AG08395 (cell line): ENCODE data around the gene CYP19A1.
"Not testable (repeated sequence)": the region's sequence is repeated elsewhere in the genome, so short reads cannot be mapped to it uniquely, and the experiment has no call there.

Experiments used
- DNase-seq: peaks from one replicate; pipeline ENCODE4 v3.0.0; 2012; ENCODE audit warnings: mixed read lengths, low spot score

CYP19A1 gene

DNA sequence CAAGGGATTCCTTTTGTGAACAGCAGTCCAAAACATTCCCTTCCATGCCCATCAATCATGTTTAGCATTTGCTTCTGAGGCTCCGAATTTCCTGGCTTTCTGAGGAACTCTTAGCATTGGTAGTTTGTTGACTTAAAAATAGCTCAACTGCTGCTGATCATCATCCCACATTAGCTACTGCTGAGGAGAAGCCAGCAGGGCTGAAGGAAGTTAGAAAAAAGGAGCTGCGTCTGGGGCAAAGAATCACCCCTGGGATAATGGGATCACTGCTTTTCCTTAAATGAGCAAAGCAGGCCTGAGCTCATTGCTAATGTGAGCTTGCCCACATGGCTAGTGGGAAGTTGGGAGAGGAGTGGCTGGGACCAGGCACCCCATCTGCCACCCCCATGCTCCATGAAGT is 39.8 kb downstream of the CYP19A1 start:
- no peak for DNase-seq

DNA sequence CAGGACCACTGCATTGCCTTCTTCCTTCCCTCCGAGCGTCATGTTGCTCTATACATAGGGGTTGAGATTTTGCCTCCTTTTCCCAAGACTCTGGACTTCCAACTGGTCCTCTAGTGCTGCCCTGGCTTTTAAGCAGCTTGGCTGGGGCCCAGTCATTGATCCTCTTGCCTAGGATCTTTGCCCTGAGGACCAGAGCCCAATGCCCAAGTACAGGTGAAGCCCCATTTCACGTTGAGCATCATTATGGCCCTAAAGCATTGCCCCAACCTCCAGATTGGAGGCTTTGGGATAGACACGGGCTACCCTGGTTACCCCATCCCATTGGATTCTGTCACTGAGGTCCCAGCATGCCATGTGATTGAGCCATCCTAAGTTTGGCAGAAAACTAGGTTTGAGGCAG is 47.7 kb downstream of the CYP19A1 start:
- no peak for DNase-seq

DNA sequence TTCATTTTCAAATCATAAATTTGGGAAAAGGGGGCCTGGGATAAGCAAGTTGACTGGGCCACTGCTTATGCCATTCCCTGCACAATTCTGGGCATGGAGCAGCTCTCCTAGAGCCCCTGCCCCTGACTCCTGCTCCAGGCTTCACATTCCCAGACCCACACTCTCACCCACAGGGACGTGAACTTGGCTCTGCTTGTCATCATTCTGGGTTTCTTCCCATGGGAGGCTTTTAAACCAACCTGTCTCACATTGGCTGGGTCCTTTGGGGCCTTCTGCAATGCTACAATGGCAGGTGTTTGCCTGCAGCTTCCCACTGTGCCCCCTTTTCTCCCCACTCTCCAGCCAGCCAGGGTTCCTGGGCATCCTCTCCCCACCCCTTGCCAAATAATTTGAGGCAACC is 49.1 kb downstream of the CYP19A1 start:
- no peak for DNase-seq

DNA sequence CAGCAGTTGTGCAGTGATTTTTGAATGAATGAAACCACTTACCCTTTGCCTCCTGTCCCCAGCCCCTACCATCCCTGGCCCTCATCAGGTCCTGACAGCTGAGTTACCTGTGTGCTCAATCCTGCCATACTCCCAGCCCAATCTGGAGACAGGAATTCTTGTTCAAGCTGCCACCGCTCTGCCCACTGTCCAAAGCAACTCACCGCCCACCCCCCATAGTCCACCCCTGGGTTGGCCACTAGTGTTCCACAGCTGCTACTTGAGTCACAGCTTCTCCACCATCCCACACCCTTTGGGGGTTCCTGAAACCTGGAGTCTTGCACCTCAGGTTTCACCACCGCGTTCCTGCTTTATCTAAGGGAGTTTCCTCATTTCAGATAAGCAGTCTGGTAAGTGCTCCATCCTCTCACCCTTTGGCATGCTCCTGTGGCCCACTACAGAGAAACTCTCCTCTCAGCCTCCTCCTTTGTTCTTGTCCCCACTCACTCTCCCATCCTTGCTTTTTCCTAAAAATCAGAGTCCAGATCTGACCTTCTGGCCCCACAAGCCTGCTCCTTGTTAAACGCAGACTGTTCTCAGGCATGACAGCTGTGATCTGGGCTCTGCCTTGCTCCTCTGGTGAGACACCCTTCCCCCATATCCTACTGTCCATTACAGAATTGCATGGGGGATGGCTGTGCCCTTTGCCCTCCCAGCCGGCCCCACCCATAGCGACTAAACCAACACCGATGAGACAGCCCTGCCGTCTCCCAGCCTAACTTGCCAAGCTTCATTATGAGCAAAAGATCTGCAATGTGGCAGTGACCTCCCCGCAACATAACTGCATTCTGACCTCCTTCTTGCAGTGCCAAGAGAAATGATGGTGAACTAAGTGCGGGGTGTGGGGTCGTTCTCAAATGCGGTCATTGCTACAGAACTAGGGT is 50.0 kb downstream of the CYP19A1 start:
- no peak for DNase-seq

DNA sequence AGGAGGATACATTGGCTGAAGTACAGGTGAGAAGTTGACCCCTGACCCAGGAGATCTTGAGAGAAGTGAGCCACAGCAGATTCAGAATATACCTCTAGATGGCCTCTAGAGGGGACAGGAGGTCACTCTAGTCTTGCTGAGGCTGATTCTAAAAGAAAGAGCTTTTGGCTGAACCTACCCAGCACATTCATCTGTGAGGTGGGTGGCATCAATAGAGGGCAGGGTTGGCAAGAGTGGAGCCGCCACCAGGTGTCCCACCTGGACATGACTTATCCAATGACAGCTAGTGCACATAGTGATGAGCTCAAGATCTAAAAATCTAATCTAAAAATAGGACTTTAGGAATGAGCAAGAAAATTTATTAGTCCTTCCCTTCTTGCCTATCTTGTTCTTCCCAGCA is 51.6 kb downstream of the CYP19A1 start:
- no peak for DNase-seq

DNA sequence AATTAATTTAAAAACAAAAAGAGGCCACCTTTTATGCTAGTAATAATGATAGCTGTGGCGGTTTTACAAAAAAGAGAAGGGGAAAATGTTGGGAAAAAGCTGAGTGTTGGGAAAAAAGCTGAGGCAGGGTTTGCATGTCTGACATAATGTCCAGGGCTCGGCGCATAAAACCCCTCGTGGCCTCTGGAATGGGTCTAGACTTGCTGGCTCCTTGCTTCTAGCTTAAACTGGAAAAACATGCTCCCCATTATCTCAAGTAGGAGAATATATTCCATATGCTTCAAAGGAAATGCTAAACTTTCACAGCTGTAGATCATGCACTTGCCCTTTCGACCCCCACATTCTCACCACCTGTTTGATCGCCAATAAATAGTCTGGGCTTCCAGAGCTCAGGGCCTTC is 53.0 kb downstream of the CYP19A1 start:
- no peak for DNase-seq

DNA sequence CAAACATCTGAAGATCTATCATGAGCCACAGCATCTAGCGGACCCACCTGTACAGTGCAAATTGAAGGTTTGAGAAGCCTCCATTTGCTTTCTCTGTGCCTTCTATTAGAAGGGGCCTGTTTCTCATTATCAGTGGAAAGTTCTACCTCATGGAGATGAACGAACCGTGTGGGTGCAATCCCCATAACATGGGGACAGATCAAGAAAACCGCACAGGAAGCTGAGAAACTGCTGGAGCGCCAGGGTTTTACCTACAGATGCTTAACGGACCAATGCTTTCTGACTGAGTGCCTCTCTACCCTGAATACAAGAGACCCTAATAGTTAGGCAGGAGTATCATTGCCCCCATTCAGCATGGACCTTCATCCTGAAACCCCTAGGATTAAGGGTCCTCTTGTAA is 53.5 kb downstream of the CYP19A1 start:
- DNase-seq, result no peak

DNA sequence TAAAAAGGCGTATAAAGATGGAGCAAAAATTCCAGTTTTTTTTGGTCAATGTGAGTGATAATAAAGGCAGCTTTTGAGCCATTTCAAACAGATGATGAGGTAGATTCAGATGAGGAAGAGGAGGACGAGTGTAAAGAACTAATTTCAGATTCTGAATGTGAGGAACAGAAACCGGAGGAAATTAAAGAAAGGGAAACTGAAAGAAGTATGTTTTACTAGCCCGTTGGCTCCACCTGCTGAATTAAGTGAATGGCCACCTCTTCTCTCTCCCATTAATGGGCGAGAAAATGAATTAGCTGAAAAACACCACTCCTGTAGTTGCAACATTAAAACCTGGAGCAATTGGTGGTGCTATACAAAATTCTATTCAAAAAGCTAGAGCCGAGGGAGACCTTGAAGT is 55.4 kb downstream of the CYP19A1 start:
- no peak for DNase-seq

DNA sequence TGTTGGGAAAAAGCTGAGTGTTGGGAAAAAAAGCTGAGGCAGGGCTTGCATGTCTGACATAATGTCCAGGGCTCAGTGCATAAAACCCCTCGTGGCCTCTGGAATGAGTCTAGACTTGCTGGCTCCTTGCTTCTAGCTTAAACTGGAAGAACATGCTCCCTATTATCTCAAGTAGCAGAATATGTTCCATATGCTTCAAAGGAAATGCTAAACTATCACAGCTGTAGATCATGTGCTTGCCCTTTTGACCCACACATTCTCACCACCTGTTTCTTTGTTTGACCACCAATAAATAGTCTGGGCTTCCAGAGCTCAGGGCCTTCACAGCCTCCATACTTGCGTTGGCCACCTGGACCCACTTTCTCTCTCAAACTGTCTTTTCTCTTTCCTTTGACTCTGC is 56.2 kb downstream of the CYP19A1 start:
- DNase-seq, result not testable (repeated sequence)

DNA sequence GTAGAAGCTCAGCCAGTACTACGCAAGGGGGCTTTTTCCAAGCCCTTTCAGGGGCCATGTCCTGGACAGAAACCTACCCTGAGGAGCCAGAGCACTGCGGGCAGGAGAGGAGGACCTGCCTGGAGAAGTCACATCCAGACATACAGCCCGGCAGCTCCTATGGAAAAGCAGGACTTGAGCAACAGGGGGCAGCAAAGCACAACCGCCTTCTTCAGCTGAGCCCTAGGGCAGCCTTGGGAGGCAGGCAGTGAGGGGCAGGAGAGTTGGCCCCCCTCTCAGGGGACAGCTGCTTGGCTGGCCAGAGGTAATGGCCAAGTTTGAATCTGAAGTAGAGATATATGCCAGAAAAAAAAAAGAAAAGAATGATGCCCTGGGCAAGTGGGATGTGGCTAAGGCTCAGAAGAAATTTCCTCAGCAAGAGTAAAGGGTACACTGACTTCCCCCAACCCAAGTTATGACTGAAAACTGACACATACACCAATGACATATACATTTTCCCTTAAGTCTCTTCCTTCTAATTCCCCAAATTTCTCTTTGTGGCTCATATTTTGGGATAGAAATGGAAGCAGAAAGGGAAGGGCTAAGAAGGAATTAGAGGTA is 56.9 kb downstream of the CYP19A1 start:
- DNase-seq, result peak; percentile 71

DNA sequence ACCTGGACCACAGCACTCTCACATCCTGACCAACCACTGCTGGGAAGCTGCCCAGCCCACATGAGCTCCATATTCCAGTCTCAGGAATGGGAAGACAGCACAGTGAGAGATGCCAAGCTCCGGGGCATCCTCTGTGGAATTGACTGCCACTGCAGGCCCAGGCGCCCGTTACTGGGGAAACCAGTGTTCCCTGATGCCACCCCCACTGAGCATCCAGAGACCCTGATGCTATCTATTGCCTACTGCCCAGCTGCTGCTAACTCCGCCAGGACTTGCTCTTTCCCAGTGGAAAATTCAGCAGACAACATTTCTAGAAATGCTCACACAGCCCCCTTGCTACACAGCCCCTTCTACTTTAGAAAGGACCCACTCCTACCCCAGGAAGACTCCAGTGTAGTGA is 57.6 kb downstream of the CYP19A1 start:
- no peak for DNase-seq

DNA sequence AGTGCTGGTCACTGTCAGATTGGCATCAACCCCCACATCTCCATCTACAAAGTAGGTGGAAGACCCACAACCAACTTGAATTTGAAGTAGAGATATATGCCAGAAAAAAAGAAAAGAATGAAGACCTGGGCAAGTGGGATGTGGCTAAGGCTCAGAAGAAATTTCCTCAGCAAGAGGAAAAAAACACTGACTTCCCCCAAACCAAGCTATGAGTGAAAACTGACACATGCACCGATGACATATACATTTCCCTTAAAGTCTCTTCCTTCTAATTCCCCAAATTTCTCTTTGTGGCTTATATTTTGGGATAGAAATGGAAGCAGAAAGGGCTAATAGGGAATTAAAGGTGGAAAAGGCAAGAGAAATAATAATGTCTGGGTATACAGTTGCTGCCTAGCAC is 59.0 kb downstream of the CYP19A1 start:
- DNase-seq, result no peak

DNA sequence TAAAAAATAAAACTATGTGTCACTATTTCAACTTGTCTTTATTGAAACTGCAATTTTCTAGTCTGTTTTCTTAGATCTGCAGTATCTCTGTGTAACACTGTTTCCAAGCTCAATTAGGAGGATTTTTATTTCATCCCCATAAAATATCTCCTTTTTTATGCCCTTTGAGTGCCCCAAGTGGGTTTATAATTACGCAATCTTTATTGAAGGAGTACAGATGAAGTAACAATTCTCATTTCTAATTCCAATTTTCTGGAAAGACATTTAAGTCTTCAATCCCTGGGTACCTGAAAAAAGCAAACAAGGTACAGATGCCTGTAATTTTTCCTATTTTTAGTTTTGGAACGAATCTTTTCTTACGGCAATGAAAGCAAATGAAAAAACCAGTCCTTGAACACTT is 61.3 kb downstream of the CYP19A1 start:
- DNase-seq, result no peak

DNA sequence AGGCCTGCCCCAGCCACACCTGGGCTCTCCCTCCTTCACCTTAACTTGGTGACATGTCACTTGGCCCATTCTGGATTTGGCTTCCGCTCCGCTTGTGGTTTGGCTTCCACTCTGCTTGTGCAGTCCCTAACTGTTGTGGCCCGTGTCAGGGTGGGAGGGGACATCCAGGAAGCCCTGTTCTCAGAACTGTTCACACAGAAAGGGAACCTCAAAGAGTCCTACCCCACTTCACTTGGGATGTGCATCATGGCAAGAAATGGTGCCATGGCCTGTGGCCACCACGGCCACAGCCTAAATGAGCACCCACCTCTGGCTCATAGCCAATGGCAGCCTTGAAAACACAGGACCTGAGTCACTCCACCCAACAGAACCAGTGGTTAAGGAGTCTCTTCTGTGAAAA is 63.4 kb downstream of the CYP19A1 start:
- DNase-seq, result no peak

DNA sequence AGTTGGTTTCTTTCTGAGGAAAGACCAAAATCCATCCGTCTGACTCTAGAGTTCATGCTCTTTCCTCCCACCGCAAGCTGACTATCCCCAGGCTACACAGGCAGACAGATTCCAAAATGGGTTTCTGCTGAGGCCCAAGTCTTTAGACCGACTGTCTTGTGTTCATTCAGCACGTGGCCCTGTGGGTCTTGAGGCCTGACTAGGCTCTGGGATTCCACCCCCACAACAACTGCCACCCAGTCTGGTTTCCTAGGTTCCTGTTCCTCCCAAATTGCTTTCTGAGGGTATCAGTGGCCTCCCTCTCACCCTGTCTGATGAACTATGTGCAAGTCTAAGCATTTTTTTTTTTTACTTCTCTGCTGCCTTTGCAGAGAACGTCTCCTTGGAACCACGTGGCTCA is 67.7 kb downstream of the CYP19A1 start:
- DNase-seq, result no peak

DNA sequence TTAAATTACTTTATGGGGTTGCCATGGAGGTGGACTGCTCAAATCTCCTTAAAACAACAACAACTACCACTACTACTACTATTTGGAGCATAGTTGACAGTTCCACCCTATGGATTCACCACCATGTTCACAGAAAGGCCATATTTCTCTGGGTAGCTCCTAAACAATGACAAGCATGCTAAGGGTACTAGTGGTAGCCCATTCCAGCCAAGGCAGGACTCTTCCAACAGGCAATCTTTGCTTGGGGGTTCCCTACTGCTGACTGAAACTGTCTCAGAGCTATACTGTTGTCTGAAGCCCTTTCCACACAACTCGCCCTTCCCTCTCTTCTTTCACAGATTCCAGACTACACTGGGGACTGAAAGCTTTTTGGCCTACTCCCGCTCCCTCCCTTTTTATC is 68.9 kb downstream of the CYP19A1 start:
- no peak for DNase-seq

DNA sequence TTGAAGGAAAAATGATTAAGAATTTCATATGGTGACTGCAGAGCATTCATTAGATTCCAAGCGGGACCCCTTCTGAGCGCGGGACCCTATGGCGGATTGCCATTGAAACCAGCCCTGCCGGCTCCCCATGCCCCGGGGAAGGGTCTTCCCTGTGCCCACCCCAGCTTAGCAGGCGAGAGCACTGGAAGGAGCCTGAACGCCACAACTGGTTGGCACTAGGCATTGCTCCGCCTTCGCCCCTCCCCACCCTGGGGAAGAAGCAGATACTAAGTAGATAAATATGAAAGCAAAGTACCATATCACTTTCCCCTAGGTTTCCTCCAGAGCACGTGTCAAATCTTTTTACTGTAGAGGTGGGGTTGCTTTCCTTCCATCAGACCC is 70.7 kb downstream of the CYP19A1 start:
- peak; percentile 27 for DNase-seq

DNA sequence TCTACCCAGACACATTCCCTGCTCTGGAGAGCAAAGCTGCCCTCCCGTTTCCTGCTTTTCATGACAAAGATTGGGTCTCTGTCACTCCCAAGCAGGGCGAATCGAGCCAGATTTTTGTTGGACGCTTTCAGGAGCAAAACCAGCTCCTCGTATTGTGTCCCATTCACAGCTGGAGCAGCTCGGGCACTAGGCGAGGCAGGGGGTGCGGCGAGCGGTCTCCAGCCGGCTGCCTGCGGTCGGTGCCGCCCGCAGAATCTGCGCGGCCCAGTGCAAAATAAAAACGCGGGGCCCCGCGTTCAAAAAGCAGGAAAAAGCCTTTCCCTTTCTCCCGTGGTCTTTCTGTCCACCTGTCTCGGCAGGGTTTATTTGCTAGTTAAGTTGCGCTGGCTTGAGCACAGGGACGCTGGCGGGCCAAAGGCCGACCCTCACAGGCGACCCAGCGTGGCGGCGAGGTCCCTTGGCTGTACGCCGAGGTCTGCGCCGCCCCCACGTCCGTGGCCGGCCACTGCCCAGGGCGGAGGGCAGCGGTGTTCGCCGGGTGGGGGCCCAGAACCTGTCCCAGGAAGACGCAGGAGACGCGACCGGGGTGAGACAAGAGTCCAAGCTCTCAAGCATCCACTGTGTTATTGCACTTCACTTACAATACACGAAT is 71.2 kb downstream of the CYP19A1 start:
- peak; percentile 31 for DNase-seq

DNA sequence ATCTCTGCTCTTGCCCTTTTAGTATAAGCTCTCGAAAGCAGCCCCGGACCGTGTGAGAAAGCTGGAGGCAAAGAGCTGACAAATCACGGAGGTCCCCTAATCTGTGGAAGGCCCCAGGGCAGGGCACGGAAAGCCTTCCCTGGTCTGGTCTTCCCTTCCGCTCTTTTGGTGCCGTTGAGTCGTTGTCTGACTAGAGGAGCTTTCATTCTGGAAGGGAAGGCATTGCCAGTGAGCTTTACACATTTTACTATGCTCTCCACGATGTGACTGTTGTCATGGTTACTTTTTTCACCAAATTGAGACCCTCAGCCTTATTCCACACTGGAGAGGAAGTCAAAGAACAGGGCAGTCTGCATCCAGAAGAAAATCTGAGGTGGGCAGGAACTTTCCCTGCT is 71.7 kb downstream of the CYP19A1 start:
- DNase-seq, result peak; percentile 27

DNA sequence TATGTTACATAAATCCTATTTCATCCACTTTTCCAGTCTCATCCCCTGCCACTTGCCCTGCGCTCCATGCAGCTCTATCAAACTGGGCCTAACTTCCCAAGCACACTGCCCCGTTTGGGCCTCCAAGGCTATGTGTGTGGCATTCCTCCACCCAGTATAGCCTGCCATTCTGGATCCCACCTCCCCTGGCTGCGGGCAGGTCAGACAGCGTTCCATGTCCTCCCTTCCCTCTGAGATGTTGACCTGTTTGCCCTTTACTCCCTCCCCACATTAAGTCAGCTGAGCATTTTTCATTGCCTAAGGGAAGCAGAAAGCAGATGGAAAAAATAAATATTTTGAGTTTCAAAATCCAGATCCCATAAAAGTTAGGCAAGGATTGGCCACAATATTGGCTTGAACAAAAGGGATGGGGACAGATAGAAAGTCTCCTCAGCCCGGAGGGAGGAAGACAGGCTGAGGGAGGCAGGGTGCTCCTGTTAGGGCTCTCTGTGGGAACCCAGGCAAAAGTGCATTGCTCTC is 73.3 kb downstream of the CYP19A1 start:
- no peak for DNase-seq

DNA sequence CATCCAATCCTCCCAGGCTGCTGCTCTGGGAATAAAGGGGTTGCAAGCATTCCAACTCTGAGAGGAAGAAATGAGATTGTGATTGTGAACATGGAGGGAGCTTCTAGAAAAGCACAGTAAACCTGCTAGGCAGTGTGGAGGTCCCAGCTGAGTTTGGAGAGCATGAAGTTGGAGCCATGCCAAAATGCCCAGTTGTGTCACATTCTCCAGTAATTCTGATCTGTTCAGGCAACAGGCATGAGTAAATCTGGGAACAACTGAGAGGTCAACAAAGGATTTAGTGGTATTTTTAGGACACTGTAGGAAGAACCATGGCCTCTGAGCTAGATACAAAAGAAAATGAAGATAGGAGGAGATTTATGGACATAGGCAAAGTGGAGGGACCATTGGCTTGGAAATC is 74.7 kb downstream of the CYP19A1 start:
- no peak for DNase-seq

DNA sequence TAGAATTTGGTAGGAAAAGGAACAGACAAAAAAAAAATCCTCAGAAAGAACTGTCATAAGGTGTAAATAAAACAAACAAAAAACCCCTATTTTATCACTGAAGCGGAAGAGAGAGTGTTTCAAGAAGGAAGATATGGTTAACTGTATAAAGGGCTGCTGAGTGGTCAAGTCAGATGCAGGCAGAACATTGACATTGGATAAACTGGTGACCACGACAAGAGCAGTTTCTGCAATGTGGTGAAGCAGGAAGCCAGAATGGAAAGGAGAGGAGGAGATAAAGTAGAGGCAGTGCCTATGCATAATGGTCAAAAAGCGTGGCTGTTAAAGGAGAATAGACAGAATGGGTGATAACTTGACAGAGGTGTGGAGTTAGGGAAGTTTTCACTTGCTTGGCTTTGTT is 75.3 kb downstream of the CYP19A1 start:
- DNase-seq, result no peak

DNA sequence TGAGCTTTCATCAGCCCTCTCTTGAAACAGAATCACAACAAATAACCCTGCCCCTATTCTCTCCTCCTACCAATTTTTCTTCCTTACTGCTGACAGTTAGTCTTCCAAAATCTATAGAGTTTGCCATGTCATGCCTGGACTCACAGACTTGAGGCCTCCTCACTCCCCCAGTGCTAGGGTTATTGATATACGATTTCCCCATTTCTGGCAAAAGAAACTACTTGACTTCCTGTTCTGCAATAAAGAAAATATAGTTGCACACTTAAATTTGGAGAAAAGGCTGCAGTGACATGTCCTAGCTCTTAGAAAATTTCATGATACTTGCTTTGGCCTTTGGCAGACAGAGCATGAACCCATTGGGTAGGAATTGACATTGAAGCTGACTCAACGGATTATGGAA is 75.9 kb downstream of the CYP19A1 start:
- no peak for DNase-seq
